Caco-2 (cell line): Measurements from ENCODE around the gene PNO1. TPM values are rescaled to one million over a fixed set of nuclear protein-coding genes. Genes with fewer than 3 reads are reported as not detected.

ENCODE experiments used
- BruUV-seq: library from RNA; stranded (reverse); fragments of 400-500 nt; replicated peaks from 2 replicates; lab custom pipeline; 2021; lab: Mats Ljungman, UMichigan
- CTCF ChIA-PET: fragments of 300-600 bp; sonication (Branson Sonifier 250); formaldehyde crosslinking; loops from one replicate; lab custom pipeline; 2022; ENCODE audit warnings: antibody characterized with exemption; lab: Charles Lee
- POLR2A ChIA-PET: fragments of 300-600 bp; sonication (Branson Sonifier 250); formaldehyde crosslinking; loops from one replicate; lab custom pipeline; 2022; ENCODE audit warnings: antibody characterized with exemption; lab: Charles Lee
- DNase-seq, 2 experiments: peaks; one replicate each; pipeline versions ENCODE4 v3.0.0 to v3.0.0-alpha.2; 2020 to 2022
- H3K27me3 ChIP-seq: replicated peaks from 2 replicates; pipeline ENCODE4 v1.6.0; 2011; ENCODE audit warnings: low read length; ENCODE audit not compliant: control insufficient read depth, insufficient read depth
- H3K36me3 ChIP-seq: 2 replicates; pipeline ENCODE4 v1.5.1; 2011; ENCODE audit warnings: low read length; ENCODE audit not compliant: control insufficient read depth, insufficient read depth
- H3K4me1 ChIP-seq: fragments of 250-450 bp; sonication (Bioruptor Pico); 2 replicates; pipeline ENCODE4 v1.5.1; 2020; ENCODE audit warnings: mild to moderate bottlenecking
- H3K4me3 ChIP-seq: 2 replicates; pipeline ENCODE4 v1.5.1; 2011; ENCODE audit warnings: low read depth, mild to moderate bottlenecking, control low read depth, low read length
- H3K9me3 ChIP-seq: fragments of 250-450 bp; sonication (Bioruptor Pico); 2 replicates; pipeline ENCODE4 v1.5.1; 2020; ENCODE audit warnings: mild to moderate bottlenecking, moderate library complexity
- H3K27ac Mint-ChIP-seq: one replicate; pipeline ENCODE4 v1.8.0; 2022; ENCODE audit warnings: mixed read lengths; ENCODE audit not compliant: unreplicated experiment
- H3K27me3 Mint-ChIP-seq: one replicate; pipeline ENCODE4 v1.8.0; 2022; ENCODE audit warnings: mixed read lengths; ENCODE audit not compliant: insufficient read depth, unreplicated experiment
- H3K36me3 Mint-ChIP-seq: one replicate; pipeline ENCODE4 v1.8.0; 2022; ENCODE audit warnings: mild to moderate bottlenecking, mixed read lengths; ENCODE audit not compliant: insufficient read depth, unreplicated experiment
- H3K4me1 Mint-ChIP-seq: one replicate; pipeline ENCODE4 v1.8.0; 2022; ENCODE audit warnings: low read depth, mixed read lengths; ENCODE audit not compliant: unreplicated experiment
- H3K4me3 Mint-ChIP-seq: one replicate; pipeline ENCODE4 v1.8.0; 2022; ENCODE audit warnings: mild to moderate bottlenecking, moderate library complexity, mixed read lengths; ENCODE audit not compliant: unreplicated experiment
- H3K9me3 Mint-ChIP-seq: one replicate; pipeline ENCODE4 v1.8.0; 2022; ENCODE audit warnings: mixed read lengths; ENCODE audit not compliant: unreplicated experiment
- CTCF ChIP-seq, 2 experiments: fragments of 200-600 bp in 1 of 2; IDR thresholded peaks; 1 replicate in 1 of 2; 2 replicates in 1 of 2; pipeline versions ENCODE4 v1.5.1 to v1.8.0; 2011 to 2022; ENCODE audit warnings: antibody characterized with exemption in 1 of 2, control low read depth in 1 of 2, inconsistent platforms in 1 of 2, low read depth in 1 of 2, low read length in 1 of 2, mild to moderate bottlenecking in 1 of 2, moderate library complexity in 1 of 2; ENCODE audit not compliant: insufficient read depth in 1 of 2, severe bottlenecking in 1 of 2, unreplicated experiment in 1 of 2
- intact Hi-C: fragments of 100-400 bp; cut with micrococcal nuclease; formaldehyde crosslinking; loops from one replicate; pipeline ENCODE4 v1.10.0; 2022; ENCODE audit not compliant: unreplicated experiment
- total RNA-seq: library from RNA; stranded (reverse); gene quantifications from 2 replicates; pipeline ENCODE4 v1.2.3, GENCODE V29; 2022

The PNO1 gene
- total RNA-seq, 1 experiment from 2014 or later, result 37.0 TPM

DNA sequence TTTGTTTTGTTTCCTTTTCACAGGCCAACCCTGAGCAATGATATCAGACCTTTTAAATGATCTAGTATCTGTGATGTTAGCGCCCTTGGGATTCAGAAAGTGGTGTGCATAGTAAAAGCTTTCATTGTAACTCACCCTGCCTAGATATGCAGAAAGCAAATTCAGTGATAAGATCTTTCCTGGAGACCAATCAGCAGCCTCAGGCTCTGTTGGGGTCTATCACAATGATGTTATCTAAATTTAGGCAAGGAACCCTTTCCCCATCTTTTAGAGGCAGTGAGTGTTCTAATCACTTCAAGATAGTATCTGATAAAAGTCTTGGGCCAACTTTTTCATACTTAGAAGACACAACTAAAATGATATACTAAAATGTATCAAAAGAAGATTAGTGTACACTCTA, 23.6 kb upstream of the PNO1 start:
- ChIA-PET POLR2A (no interaction called here), CTCF (no interaction called here)
- H3K4me1 Mint-ChIP-seq, result peaks cover 7% of the 10 kb centered on the region
- H3K27ac Mint-ChIP-seq, result no peak overlapping the region
- intact Hi-C loops, result no loop called here
- no peak overlapping the region for H3K4me3 Mint-ChIP-seq
- H3K27me3 ChIP-seq, result no peaks in the 10 kb centered on the region
- H3K36me3 ChIP-seq, result no peaks in the 10 kb centered on the region
- H3K27me3 Mint-ChIP-seq, result no peaks in the 10 kb centered on the region
- DNase-seq, result no peak
- no TSS peak for BruUV-seq
- H3K9me3 Mint-ChIP-seq, result no peaks in the 10 kb centered on the region
- H3K9me3 ChIP-seq, result no peaks in the 10 kb centered on the region
- no peaks in the 10 kb centered on the region for H3K4me1 ChIP-seq
- H3K36me3 Mint-ChIP-seq, result peaks cover 6% of the 10 kb centered on the region
- H3K4me3 ChIP-seq, result no peak overlapping the region
- TF ChIP-seq CTCF (IDR thresholded peaks at IDR 0.05; ENCODE audit: insufficient read depth in 1 of 2, low read depth in 1 of 2, low read length in 1 of 2, severe bottlenecking in 1 of 2, unreplicated experiment in 1 of 2), result no peak

DNA sequence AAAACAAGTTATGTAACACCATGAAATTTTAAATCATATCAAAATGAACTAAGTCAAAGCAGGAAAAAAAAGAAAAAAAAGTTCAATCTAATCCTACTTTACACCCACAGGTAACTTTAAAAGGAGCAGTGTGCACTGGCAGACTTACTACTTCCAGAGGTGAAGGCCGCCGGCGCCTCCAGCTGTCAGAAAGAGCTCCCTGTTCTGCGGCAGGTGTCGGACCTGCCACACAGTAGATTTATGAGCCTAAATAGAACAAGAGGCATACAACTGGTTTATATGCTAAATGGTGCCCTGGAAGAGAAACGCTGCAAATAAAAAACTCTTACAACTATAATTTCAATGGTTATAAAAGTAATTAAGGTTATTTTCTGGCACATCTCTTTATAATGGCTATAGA, 23.1 kb upstream of the PNO1 start:
- Mint-ChIP-seq H3K27me3 (no peaks in the 10 kb centered on the region), H3K9me3 (no peaks in the 10 kb centered on the region), H3K36me3 (peaks cover 6% of the 10 kb centered on the region), H3K27ac (no peak overlapping the region), H3K4me1 (peaks cover 7% of the 10 kb centered on the region), H3K4me3 (no peak overlapping the region)
- no TSS peak for BruUV-seq
- H3K4me3 ChIP-seq, result no peak overlapping the region
- no peaks in the 10 kb centered on the region for H3K4me1 ChIP-seq
- H3K27me3 ChIP-seq, result no peaks in the 10 kb centered on the region
- ChIA-PET CTCF (no interaction called here), POLR2A (no interaction called here)
- H3K9me3 ChIP-seq, result no peaks in the 10 kb centered on the region
- intact Hi-C loops, result no loop called here
- no peak for TF ChIP-seq CTCF (IDR thresholded peaks at IDR 0.05; ENCODE audit: insufficient read depth in 1 of 2, low read depth in 1 of 2, low read length in 1 of 2, severe bottlenecking in 1 of 2, unreplicated experiment in 1 of 2)
- H3K36me3 ChIP-seq, result no peaks in the 10 kb centered on the region
- DNase-seq, result peak in 1 of 2 experiments; percentile 17

DNA sequence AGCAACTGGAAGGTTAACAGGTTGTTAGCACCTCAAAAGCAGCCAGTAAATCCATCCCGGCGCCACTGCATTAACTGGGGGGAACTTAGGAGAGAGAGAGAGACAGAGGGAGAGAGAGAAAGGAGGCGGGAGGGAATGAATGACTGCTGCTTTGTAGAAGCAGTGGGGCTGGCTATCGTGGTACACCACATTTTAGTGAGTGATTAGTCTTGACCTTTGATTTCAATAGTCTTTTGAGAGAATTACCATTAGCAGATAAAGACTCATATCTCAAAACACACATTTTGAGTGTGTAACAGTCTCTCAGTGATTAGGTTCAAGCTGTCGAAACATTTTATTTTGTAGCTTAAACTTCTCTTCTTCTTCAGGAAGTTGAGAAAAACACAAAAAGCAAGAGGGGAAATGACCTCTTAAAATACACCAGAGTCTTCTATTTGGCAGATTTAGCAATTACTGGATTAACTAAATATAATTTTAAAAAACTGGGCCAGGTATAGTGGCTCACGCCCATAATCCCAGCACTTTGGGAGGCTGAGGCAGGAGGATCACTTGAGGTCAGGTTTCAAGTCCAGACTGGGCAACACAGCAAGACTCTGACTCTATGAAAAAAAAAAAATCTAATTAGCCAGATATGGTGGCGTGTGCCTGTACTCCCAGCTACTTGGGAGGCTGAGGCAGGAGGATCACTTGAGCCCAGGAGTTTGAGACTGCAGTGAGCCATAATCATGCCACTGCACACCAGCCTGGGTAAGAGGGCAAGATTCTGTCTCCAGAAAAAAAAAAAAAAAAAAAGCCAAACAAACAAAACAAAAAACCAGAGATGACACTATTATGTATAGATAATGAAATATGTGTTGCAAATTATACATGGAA, 22.0 kb upstream of the PNO1 start:
- Histone ChIP-seq H3K4me3 (no peak overlapping the region), H3K9me3 (no peaks in the 10 kb centered on the region), H3K27me3 (no peaks in the 10 kb centered on the region), H3K36me3 (no peaks in the 10 kb centered on the region), H3K4me1 (no peaks in the 10 kb centered on the region)
- ChIA-PET CTCF (no interaction called here), POLR2A (interaction anchor here (0.6 kb wide), 1 partner anchor 46 kb away, joined by 4 read pairs; no protein-coding TSS in a partner anchor)
- Mint-ChIP-seq H3K27ac (no peak overlapping the region), H3K4me3 (no peak overlapping the region), H3K9me3 (no peaks in the 10 kb centered on the region), H3K4me1 (peaks cover 7% of the 10 kb centered on the region), H3K36me3 (peaks cover 6% of the 10 kb centered on the region), H3K27me3 (no peaks in the 10 kb centered on the region)
- no peak for TF ChIP-seq CTCF (IDR thresholded peaks at IDR 0.05; ENCODE audit: insufficient read depth in 1 of 2, low read depth in 1 of 2, low read length in 1 of 2, severe bottlenecking in 1 of 2, unreplicated experiment in 1 of 2)
- no peak for DNase-seq
- no TSS peak for BruUV-seq
- intact Hi-C loops, result no loop called here
